GM21390 (cell line): ENCODE measurements around the gene KRT6A.

Source experiments
- ATAC-seq: cut with Tn5 transposase; IDR thresholded peaks from one replicate; pipeline ENCODE4 v1.9.1; 2021; ENCODE audit not compliant: unreplicated experiment

Gene KRT6A

DNA sequence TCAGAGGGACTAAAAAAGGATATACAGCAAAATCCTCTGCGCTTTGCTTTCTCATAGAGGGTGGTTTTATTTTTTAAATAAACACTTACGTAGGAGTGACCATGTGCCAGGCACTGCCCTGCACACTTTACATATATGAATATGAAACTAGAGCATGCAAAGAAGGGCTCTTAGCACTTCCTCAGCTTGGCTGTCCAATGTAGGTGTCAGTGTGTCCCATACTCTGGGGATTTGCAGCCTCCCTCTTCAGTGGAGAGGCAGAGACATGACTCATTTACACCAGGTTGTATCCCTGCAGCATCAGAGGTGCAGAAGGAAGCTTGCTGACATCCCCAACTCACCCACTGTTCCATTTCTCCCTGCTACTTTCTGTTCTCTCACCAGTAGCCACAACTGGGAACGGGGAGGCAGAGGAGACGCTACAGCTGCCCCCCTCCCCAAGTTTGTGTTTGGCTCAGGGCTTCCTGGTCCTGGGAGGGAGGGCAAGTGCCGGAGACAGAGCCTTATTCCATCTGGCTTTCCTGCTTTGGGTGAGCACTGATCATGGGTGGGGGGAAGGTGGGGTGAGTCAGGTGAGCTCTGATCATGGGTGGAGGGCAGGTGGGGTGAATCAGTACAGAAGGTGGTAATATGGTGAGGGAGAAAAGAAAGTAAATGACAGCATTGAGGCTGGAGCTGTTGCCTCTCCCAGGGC lies 32.0 kb upstream of the KRT6A start:
- ATAC-seq = peak; percentile 75

DNA sequence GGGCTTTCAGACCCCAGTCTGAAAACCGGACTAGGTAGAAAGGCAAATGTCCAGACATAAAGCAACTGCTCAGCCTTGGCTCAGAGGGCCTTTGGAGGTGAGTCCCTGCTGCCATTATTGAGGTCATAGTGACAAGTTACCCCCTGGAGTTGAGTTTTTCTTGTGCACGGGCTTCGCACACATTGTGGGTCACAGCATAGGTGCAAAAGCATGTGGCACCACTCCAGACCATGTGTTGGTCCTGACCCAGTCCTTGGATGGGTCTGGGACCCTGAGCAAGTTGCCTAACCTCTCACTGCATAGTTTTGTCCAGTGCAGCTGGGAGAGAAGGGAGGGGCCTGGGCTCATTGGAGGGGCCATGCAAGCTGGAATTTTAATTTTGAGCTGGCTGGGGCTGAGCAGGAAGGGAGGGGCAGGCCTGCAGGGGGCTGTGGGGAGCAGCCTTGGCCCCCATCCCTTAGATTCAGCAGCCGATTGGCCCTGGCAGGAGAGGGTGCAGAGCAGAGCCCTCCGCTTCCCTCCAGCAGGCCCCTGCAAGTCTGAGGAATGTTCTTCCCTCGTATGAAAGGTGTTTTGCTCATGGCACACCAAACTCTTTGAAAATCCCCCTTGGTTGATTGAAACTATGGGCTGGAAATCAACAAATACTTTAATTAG lies 31.3 kb upstream of the KRT6A start:
- ATAC-seq = peak; percentile 16

DNA sequence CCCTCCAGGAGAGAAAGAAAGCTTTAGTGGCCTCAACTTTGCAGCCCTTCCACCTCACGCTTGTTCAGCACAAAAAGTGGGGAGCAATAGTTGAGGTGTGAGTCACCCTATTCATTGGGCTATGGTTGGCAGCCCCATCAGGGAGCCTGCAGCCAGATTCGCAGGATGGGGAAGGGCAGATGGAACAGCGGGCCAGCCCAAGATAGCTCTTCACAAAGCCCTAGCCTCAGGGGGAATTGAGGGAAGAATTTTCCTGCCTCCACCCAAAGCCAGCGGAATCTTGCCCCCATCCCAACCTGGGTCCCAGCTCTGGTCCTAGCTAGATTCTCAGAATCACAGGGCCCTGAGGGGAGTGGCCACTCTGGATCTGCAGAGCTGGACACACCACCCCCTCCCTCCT lies 30.8 kb upstream of the KRT6A start:
- no peak for ATAC-seq

DNA sequence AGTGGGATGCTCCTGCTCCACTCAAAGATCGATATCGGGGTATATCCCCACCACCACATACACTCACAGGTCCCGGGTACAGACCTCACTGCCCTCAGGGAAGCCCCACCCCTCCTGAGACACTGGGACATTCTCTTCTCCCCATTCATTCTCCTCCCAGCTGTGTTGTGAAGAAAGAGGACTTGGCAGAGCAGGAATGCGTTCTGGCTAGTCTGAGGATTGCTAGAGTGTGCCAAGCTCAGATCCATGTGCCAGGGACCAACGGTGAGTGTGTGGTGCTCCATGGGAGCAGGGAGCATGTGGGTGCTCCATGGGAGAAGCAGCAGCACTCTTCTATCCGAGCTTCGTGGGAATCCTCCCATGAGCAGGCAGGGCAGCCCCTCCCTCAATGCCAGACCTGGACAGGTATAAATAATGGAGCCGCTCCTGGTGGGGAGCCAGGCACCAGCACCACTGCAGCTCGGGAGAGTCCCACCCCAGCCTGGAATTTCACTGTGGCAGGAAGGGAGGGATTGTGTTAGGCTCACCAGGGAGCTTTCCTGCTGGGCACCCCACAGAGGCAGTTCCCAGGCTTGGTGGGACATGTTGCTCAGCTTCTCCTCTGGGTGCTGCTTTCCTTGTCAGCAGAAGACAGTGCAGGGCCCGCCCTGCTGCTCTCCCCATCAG lies 29.4 kb upstream of the KRT6A start:
- ATAC-seq = no peak

DNA sequence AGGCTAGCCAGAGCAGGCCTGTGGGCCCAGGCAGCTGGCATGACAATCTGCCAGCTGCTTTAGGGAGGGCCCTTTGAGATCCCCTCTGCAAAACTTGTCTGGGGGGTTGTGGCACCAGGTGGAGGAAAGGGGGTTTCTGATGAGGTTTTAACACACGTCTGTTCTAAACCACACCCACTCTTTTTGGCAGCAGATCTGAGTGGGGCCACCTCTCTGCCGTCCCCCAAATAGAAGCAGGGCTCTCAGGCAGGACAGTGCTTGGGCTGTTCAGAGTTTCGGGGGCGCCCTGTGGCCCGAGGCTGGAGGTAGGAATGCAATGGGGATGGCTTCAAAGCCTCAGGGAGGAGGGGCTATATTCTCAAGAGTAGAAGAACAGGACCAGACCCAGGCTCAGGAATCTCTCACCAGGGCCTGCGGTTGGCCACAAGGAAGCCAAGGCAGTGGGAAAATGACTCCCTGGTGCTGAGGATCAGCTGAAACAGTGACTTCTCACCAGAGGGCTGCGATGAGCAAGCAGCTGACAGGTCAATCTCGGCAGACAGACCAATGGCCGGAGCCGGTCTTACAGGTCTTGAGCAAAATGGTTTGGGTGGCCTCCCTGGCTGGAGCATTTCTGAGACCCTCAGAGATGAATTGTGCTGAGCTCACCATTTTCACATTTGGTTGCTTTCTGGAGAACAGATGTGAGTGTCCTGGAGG lies 28.7 kb upstream of the KRT6A start:
- no peak for ATAC-seq

DNA sequence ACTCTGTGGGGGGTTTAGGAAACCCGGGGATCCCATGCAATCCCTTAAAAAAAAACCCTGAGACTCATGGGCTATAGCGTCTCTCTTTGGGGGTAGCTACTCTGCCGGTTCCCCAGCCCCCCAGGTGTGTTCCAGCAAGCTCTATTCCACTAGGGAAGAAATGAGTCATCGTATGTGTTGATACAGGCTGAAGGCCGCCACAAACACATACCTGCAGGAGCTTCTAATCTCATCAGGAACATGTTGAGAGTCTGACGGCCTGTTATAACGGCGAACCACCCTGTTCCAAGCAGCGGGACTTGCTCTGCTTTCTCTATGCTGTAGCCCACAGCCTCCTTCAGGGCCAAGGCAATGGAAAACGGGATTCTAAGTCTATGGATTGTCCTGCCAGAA lies 28.1 kb upstream of the KRT6A start:
- no peak for ATAC-seq

DNA sequence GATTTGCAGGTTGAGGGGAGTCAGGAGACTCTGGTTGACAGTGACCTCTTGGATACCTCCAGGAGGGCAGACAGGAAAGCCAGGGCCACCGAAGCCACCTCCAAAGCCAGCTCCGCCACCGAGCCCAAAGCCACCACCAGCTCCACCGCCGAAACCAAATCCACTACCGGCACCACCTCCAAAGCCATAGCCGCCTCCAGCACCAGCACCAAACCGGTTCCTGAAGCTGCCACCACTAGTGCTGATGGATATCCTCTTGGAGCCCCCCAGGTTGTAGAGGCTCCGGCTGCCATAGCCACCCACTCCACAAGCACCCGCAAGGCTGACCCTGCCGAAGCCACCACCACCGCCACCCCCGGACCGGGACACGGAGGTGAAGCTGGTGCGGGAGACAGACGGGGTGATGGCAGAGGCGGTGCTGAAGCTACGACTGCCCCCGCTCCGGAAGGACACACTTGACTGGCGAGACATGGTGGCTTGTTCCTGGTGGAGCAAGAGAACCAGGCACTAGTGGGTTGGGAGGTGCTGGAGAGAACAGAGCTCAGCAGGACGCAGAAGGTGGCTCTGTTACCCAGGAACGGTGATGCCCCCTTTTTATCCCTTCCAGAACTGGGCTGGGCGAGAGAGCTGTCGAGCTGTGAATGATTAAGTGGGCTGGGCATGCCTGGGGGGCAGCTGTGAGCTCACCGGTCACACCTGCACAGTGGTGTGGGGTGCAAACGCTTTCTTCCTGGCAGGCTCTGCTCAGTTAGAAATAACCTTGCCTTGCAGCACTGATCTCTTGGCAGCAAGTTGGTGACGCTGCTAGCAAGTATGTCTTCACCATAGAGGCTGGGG lies 27.0 kb upstream of the KRT6A start, which contains the start of gene KRT5:
Gene KRT5 (minus strand): TSS at position 569 of the 837 bp plus-strand sequence. CDS start 98 bp downstream, at position 471.
- no peak for ATAC-seq

DNA sequence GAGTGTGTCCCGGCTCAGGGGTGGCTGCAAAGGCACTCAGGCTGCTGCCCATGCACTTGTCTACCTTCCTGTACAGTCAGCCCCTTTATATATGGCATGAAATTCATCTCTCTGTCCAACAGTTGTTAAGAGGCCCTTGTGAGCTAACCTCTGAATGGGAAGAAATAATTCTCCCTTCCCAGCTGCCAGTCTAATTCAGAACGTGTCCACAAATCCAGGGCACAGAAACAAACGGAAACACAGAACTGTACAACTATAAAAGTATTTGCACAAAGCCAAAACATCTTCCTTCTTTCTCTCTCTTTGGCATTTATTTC lies 26.3 kb upstream of the KRT6A start:
- ATAC-seq = no peak

DNA sequence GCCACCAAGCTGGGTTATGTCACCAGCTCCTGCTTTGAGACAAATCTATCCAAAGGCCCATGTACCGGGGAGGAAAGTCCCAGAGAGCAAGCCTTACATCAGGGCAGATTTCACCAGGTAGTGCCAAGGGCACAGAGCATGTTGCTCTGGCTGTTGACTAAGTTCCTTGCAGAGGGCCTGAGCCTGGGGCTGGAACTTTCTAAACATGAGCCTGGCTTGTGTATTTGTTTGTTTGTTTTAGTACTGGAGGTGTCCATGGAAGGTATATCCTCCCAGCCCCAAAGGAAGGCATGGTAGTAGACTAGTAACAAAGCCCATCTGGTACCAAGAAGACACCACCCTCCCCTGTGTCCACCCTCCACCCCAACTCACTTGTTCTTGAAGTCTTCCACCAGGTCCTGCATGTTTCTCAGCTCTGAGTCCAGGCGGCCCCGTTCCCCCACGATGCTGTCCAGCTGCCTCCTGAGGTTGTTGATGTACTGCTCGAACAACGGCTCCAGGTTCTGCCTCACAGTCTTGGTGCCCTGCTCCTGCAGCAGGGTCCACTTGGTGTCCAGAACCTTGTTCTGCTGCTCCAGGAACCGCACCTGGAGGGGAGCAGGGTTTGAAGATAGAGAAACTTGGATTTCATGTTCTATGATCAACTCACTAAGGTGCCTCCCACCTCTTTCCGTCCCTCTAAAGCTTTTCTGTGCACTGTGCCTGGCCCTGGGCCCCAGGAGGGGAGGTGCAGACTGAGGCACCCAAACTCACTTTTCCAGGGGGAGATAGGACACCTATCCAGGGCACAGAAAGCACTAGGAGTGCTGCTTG lies 25.7 kb upstream of the KRT6A start:
- ATAC-seq = no peak

DNA sequence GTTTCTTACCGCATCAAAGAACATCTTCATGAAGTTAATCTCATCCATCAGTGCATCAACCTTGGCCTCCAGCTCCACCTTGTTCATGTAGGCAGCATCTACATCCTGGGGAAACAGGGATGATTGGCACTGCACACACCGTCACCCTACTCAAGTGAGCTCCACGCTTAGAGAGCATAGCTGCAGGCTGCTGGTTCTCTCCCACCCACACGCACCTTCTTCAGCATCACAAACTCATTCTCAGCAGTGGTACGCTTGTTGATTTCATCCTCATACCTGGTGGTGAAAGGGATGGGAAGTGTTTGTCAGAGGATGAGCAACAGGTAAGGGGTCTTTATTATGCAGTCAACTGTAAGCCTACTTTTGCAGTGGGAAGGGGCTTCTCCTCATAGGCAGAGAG lies 24.8 kb upstream of the KRT6A start:
- ATAC-seq = no peak

DNA sequence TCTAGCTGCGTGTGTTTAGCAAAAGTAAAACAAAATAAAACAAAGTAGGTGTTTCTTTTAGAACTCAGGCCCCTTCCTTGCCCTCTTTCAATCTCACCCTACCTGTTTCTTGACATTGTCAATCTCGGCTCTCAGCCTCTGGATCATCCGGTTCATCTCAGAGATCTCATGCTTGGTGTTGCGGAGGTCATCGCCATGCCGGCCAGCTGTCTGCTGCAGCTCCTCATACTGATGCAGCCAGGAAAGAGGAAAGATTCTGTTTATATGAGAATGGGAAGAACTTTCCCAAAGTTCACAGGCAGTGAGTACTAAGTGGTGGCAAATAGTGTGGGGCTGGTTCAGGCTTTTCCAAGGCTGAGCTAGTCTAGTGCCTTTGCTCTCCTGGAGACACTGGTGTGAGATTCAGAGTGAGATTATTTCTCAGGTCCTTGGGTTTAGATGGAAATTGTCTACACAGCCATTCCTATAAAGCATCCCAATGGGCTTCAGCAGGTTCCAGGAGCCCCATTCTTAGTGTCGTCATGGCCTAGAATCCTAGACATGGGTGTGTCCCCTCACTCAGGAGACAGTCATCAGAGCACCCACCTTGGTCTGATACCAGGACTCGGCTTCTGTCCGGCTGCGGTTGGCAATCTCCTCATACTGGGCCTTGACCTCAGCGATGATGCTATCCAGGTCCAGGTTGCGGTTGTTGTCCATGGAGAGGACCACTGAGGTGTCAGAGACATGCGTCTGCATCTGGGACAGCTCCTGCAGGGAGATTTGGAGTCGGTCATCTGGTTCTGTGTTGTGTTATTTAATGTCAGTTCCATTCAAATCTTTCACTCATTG lies 24.2 kb upstream of the KRT6A start:
- no peak for ATAC-seq

DNA sequence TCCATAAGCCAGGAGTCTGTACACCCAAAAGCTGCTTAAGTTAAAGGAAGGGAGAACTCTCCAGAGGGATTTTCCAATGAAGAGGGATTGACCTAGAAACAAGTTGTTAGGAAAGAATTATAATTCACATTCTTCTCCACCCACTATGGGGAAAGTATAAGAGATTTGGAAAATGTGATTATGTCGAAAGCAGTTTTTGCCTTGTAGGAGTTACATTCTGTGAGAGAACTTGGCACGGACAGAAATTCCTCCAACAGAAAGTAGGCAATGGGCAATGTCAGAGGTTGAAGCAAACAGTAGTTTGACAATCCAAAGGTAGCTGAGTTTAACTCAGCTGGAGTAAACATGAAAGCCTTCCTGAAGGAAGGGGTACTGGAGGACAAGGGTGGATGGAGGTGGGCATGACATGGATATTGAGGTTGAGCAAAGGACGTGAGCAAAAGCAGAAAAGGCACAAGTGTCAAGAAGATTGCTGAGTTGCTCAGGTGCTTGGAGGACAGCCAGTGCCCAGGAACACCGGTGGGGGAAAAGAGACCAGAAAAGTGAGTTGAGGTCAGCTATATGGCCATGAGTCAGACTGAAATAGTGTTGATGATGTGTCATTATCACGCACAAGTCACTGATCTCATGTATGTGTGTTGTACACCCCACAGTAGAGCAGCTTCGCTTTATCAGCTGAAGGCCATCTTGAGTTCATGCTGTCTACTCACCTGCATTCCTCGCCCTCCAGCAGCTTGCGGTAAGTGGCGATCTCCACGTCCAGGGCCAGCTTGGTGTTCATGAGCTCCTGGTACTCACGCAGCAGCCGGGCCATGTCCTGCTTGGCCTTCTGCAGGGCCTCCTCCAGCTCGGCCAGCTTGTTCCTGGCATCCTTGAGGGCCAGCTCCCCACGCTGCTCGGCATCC lies 23.1 kb upstream of the KRT6A start:
- no peak for ATAC-seq

DNA sequence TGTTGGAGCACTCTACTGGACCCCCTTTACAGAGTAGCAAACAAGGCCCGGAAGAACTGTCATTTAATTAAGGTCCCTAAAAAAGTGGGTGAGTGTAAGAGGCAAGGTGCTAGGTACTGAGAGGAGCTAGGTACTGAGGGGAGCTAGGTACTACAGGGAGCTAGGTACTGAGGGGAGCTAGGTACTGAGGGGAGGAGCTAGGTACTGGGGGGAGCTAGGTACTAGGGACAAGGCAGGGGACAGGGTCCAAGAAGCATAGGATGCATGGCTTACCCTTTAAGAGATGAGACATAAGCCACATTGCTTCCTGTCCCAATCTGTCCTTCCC lies 22.2 kb upstream of the KRT6A start:
- ATAC-seq = no peak

DNA sequence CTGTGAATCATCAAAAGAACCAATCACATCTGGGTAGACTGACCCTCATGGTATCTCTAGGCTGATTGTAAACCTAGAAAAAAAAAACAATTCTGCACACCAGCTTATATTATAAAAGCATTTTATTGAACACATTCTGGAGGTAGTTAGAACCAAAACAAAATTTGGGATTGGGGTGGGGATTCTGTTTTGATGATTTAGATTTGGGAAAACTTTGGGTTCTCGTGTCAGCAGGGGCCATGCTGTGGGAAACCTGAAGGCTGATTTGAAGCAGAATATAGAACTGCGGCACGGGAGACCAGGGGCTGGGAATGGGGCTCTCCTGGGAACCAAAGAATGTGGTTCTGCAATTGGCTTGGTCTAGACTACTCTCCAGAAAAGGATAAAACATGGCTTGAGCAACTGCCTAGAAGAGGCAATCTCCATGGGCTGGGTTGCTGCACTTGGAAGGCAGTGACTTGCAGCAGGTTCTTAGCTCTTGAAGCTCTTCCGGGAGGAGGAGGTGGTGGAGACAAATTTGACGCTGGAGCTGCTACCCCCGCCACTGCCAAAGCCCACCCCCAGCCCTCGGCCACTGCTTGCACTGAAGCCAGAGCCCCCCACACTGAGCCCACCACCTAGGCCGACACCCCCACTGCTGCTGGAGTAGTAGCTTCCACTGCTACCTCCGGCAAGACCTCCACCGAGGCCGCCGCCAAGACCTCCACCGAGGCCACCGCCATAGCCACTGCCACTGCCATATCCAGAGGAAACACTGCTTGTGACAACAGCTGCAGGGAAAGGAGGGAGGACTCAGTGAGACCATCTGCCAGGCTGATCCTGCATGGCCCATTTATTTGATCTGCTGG lies 21.6 kb upstream of the KRT6A start:
- no peak for ATAC-seq

DNA sequence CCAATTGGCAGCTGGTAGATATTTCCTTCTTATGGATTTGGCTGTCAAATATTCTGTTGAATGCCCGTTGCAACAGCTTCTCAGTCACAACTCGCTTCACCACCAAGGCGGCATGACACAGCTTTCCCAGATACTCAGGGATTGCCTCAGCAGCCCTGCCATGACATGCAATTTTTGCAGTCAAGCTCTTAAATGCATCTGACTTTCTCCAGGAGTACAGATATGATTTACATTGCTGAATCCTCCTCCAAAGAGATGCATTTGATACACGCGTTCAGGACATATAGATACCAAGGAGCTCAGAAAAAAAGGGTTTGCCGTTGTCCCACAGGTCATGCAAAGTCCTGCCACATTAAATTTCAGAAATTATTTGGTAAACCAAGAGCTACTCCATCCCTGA lies 20.7 kb upstream of the KRT6A start:
- no peak for ATAC-seq

DNA sequence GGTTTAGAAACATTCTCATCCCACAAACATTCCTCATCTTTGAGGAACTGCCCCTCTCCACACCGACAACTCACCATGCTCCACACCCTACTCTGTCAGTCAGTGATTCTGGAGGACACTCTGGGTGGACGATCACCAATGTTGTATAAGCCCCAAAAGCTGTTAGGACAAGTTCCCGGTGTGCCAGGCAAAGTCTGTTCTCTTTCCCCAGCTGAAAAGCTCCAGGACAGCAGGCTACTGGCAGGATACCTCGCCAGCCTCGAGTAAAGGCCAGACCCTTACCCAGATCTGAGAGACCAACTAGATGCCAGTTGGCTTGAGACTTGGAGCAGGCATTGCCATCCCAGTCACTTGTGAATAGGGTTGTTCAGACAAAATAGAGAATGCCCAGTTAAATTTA lies 15.2 kb upstream of the KRT6A start:
- ATAC-seq = no peak
